IMR-90 (cell line): Measurements from ENCODE around the gene MRPL3. TPM values are rescaled to one million over a fixed set of nuclear protein-coding genes. Genes with fewer than 3 reads are reported as not detected.

Experiments used
- ATAC-seq: fragments of 200-7000 bp; cut with Tn5 transposase; 2 replicates; pipeline ENCODE4 v1.9.1; 2020; ENCODE audit warnings: low read depth, mild to moderate bottlenecking, moderate library complexity
- BruUV-seq: library from RNA; stranded (reverse); fragments of 400-500 nt; replicated peaks from 2 replicates; lab custom pipeline; 2021; lab: Mats Ljungman, UMichigan
- CTCF ChIA-PET: fragments of 300-600 bp; formaldehyde crosslinking; extraction: SDS; loops from one replicate; lab custom pipeline; 2021; ENCODE audit warnings: antibody characterized with exemption; lab: Yijun Ruan, JAX
- POLR2A ChIA-PET: fragments of 300-600 bp; sonication (Branson Sonifier 250); formaldehyde crosslinking; loops from one replicate; lab custom pipeline; 2022; ENCODE audit warnings: antibody characterized with exemption; ENCODE audit not compliant: unreplicated experiment; lab: Charles Lee
- DNase-seq: peaks from one replicate; pipeline ENCODE4 v3.0.0; 2013
- H2AFZ ChIP-seq: replicated peaks from 2 replicates; pipeline ENCODE3; 2013; ENCODE audit warnings: low read length, mild to moderate bottlenecking; ENCODE audit not compliant: poor library complexity
- H2AK5ac ChIP-seq: 2 replicates; pipeline ENCODE4 v1.6.1; 2013; ENCODE audit warnings: low read depth, low read length, inconsistent platforms
- H2AK9ac ChIP-seq: replicated peaks from 2 replicates; pipeline ENCODE3; 2013; ENCODE audit warnings: mild to moderate bottlenecking, low read depth, low read length, moderate library complexity; ENCODE audit not compliant: poor library complexity
- H2BK120ac ChIP-seq: 2 replicates; pipeline ENCODE4 v1.6.1; 2013; ENCODE audit warnings: low read depth, low read length, inconsistent platforms
- H2BK15ac ChIP-seq: 3 replicates; pipeline ENCODE4 v1.6.1; 2013; ENCODE audit warnings: low read depth, low read length, inconsistent platforms
- H2BK20ac ChIP-seq: 2 replicates; pipeline ENCODE4 v1.6.1; 2013; ENCODE audit warnings: low read depth, mild to moderate bottlenecking, inconsistent platforms, low read length, moderate library complexity
- H2BK5ac ChIP-seq: 2 replicates; pipeline ENCODE4 v1.6.1; 2013; ENCODE audit warnings: mild to moderate bottlenecking, low read depth, low read length, inconsistent platforms; ENCODE audit not compliant: poor library complexity, severe bottlenecking
- H3K14ac ChIP-seq: replicated peaks from 2 replicates; pipeline ENCODE4 v1.6.1; 2013; ENCODE audit warnings: low read depth, low read length, inconsistent platforms
- H3K18ac ChIP-seq: 2 replicates; pipeline ENCODE4 v1.6.1; 2013; ENCODE audit warnings: low read depth, low read length, control low read depth
- H3K23ac ChIP-seq: 2 replicates; pipeline ENCODE4 v1.6.1; 2013; ENCODE audit warnings: low read depth, low read length, inconsistent platforms
- H3K27ac ChIP-seq: 2 replicates; pipeline ENCODE4 v1.5.1; 2013; ENCODE audit warnings: mild to moderate bottlenecking, control low read depth, low read length; ENCODE audit not compliant: insufficient read depth
- H3K27me3 ChIP-seq: 2 replicates; pipeline ENCODE4 v1.6.1; 2013; ENCODE audit warnings: low read length; ENCODE audit not compliant: control insufficient read depth, insufficient read depth
- H3K36me3 ChIP-seq: 2 replicates; pipeline ENCODE4 v1.6.1; 2013; ENCODE audit warnings: low read length, mixed read lengths; ENCODE audit not compliant: control insufficient read depth, insufficient read depth
- H3K4ac ChIP-seq: 2 replicates; pipeline ENCODE4 v1.6.1; 2013; ENCODE audit warnings: low read depth, low read length, inconsistent platforms
- H3K4me1 ChIP-seq: 2 replicates; pipeline ENCODE4 v1.6.1; 2013; ENCODE audit warnings: low read length, mixed read lengths; ENCODE audit not compliant: control insufficient read depth, insufficient read depth
- H3K4me2 ChIP-seq: 2 replicates; pipeline ENCODE4 v1.6.1; 2013; ENCODE audit warnings: low read depth, mild to moderate bottlenecking, control low read depth, low read length, moderate library complexity
- H3K4me3 ChIP-seq: 2 replicates; pipeline ENCODE4 v1.5.1; 2013; ENCODE audit warnings: low read depth, mild to moderate bottlenecking, control low read depth, low read length, moderate library complexity; ENCODE audit not compliant: insufficient read depth
- H3K56ac ChIP-seq: 2 replicates; pipeline ENCODE4 v1.6.1; 2013; ENCODE audit warnings: low read length, inconsistent platforms; ENCODE audit not compliant: insufficient read depth; ENCODE audit errors: extremely low read depth
- H3K79me1 ChIP-seq, 2 experiments: 2 replicates each; pipeline ENCODE4 v1.6.1; 2013; ENCODE audit warnings: low read length in 2 of 2, inconsistent platforms in 1 of 2, low read depth in 1 of 2
- H3K9ac ChIP-seq: 2 replicates; pipeline ENCODE4 v1.6.1; 2013; ENCODE audit warnings: low read depth, low read length, control low read depth
- H3K9me1 ChIP-seq: 2 replicates; pipeline ENCODE4 v1.6.1; 2013; ENCODE audit warnings: low read length, inconsistent platforms; ENCODE audit not compliant: insufficient read depth
- H3K9me3 ChIP-seq: 2 replicates; pipeline ENCODE4 v1.6.1; 2013; ENCODE audit warnings: low read length; ENCODE audit not compliant: control insufficient read depth, insufficient read depth
- H4K20me1 ChIP-seq: 2 replicates; pipeline ENCODE4 v1.6.1; 2013; ENCODE audit warnings: low read length, inconsistent platforms; ENCODE audit not compliant: insufficient read depth
- H4K5ac ChIP-seq: 2 replicates; pipeline ENCODE4 v1.6.1; 2013; ENCODE audit warnings: mild to moderate bottlenecking, low read depth, low read length, control low read depth
- H4K8ac ChIP-seq, 2 experiments: 2 replicates each; pipeline ENCODE4 v1.6.1; 2013; ENCODE audit warnings: low read depth in 2 of 2, low read length in 2 of 2, control low read depth in 1 of 2, inconsistent platforms in 1 of 2
- H4K91ac ChIP-seq: 2 replicates; pipeline ENCODE4 v1.6.1; 2013; ENCODE audit warnings: low read depth, low read length, inconsistent platforms; ENCODE audit not compliant: insufficient read depth
- BHLHE40 ChIP-seq: fragments of 150-350 bp; IDR thresholded peaks from 2 replicates; pipeline ENCODE4 v1.6.1; 2016; ENCODE audit warnings: mild to moderate bottlenecking, low read depth, low read length
- CEBPB ChIP-seq: IDR thresholded peaks from 2 replicates; pipeline ENCODE4 v1.6.1; 2012; ENCODE audit warnings: low read depth, low read length, improper control_type of control experiment
- CHD1 ChIP-seq: IDR thresholded peaks from 2 replicates; pipeline ENCODE4 v1.6.1; 2012; ENCODE audit warnings: low read depth, low read length, improper control_type of control experiment
- FOS ChIP-seq: fragments of 150-350 bp; IDR thresholded peaks from 2 replicates; pipeline ENCODE4 v1.6.1; 2016; ENCODE audit warnings: low read depth, low read length
- MAFK ChIP-seq: IDR thresholded peaks from 2 replicates; pipeline ENCODE4 v1.6.1; 2012; ENCODE audit warnings: low read depth, low read length, improper control_type of control experiment
- MAZ ChIP-seq: IDR thresholded peaks from 2 replicates; pipeline ENCODE4 v1.6.1; 2012; ENCODE audit warnings: low read depth, mild to moderate bottlenecking, low read length, improper control_type of control experiment, moderate library complexity, borderline replicate concordance
- MXI1 ChIP-seq: IDR thresholded peaks from 2 replicates; pipeline ENCODE4 v1.6.1; 2012; ENCODE audit warnings: low read depth, mild to moderate bottlenecking, low read length, moderate library complexity, borderline replicate concordance
- NFE2L2 ChIP-seq: fragments of 150-350 bp; IDR thresholded peaks from 2 replicates; pipeline ENCODE4 v1.6.1; 2016; ENCODE audit warnings: low read depth, mild to moderate bottlenecking, low read length
- POLR2A ChIP-seq: IDR thresholded peaks from 2 replicates; pipeline ENCODE4 v1.6.1; 2012; ENCODE audit warnings: mild to moderate bottlenecking, low read depth, low read length
- RAD21 ChIP-seq: IDR thresholded peaks from 2 replicates; pipeline ENCODE4 v1.6.1; 2012; ENCODE audit warnings: low read length, improper control_type of control experiment
- RCOR1 ChIP-seq: IDR thresholded peaks from 2 replicates; pipeline ENCODE4 v1.6.1; 2012; ENCODE audit warnings: mild to moderate bottlenecking, low read length, improper control_type of control experiment; ENCODE audit not compliant: insufficient replicate concordance
- RFX5 ChIP-seq: IDR thresholded peaks from 2 replicates; pipeline ENCODE4 v1.8.0; 2012; ENCODE audit warnings: low read depth, mild to moderate bottlenecking, low read length, moderate library complexity
- SMC3 ChIP-seq: fragments of 150-350 bp; IDR thresholded peaks from 2 replicates; pipeline ENCODE4 v1.6.1; 2016; ENCODE audit warnings: low read depth, mild to moderate bottlenecking, antibody characterized with exemption, low read length, moderate library complexity
- WGBS, 2 experiments: methylation state at CpG; one replicate each; pipeline versions ENCODE4 v1.1.5 to v1.1.7; 2013; ENCODE audit warnings: missing lambda C conversion rate in 2 of 2; ENCODE audit not compliant: insufficient read length in 1 of 2; ENCODE audit errors: extremely low coverage in 2 of 2; 5-methylcytosine and 5-hydroxymethylcytosine counted together
- dilution Hi-C: fragments of 300-500 bp; cut with HindIII; formaldehyde crosslinking; loops from one replicate; pipeline ENCODE4 v1.14.3; 2018; ENCODE audit warnings: low sequenced_read_pairs; ENCODE audit not compliant: unreplicated experiment
- in situ Hi-C: fragments of 300-500 bp; cut with MboI; formaldehyde crosslinking; loops from 3 replicates; pipeline ENCODE4 v1.14.3; 2019; ENCODE audit warnings: low sequenced_read_pairs, inconsistent platforms, mixed read lengths
- intact Hi-C: fragments of 100-400 bp; cut with micrococcal nuclease; formaldehyde crosslinking; loops from 2 replicates; pipeline ENCODE4 v1.10.0; 2022
- polyA plus RNA-seq, 3 experiments: library from polyadenylated mRNA; depleted of rRNA; stranded (reverse); fragments of >200 nt; gene quantifications; 2 replicates each; pipeline ENCODE4 v1.2.3, GENCODE V29; 2012; ENCODE audit warnings: low replicate concordance in 1 of 3
- total RNA-seq: library from RNA; depleted of rRNA; stranded (reverse); fragments of >200 nt; gene quantifications from 2 replicates; pipeline ENCODE4 v1.2.3, GENCODE V29; 2012
- TF ChIP-seq, protein P1 (sequence below): fragments of 150-350 bp; IDR thresholded peaks from 2 replicates; pipeline ENCODE4 v1.6.1; 2017; ENCODE audit warnings: mild to moderate bottlenecking, antibody characterized with exemption, low read length, low read depth
- TF ChIP-seq, protein P2 (sequence below): conservative IDR thresholded peaks from 2 replicates; pipeline ENCODE4 v1.5.1; 2012; ENCODE audit warnings: mild to moderate bottlenecking, low read depth, low read length, improper control_type of control experiment
- TF ChIP-seq, protein P3 (sequence below): fragments of 150-350 bp; IDR thresholded peaks from 2 replicates; pipeline ENCODE4 v1.6.1; 2016; ENCODE audit warnings: low read depth, mild to moderate bottlenecking, low read length, moderate library complexity, borderline replicate concordance

The MRPL3 gene
- total and polyA plus RNA-seq, 2 of the 4 experiments (the other 2 are of a cell fraction): 107 to 206 TPM

DNA sequence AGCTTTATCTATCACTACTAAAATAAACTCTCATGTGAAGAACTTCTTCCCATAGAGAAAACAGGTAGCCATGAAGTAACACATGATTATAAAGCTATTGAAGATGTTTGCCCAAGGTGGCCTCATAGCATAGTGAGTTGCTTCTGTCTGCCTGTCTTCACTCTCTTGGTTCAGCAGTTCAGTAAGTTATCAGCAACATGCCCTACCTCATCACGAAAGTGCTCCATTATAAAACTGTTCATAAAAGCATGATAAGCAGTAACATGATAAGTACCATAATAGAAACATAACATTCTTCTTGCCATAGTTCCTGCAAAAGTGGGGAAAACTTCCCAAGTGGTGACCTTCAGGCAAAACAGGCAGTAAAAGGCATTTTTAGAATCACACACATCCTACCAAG, 45.6 kb downstream of the MRPL3 start:
- no peaks in the 10 kb centered on the region for H3K4me1 ChIP-seq
- no peak overlapping the region for H3K14ac ChIP-seq
- no CpG with 5 or more reads among the region's 1 CpG for WGBS, 2 experiments
- H3K9me3 ChIP-seq: no peaks in the 10 kb centered on the region
- H3K79me1 ChIP-seq: no peaks in the 10 kb centered on the region
- no peak overlapping the region for H3K4ac ChIP-seq
- H3K4me3 ChIP-seq: no peak overlapping the region
- intact Hi-C loops: no loop called here
- no peak overlapping the region for H2BK5ac ChIP-seq
- no peak overlapping the region for H2BK15ac ChIP-seq
- no peak overlapping the region for H2AK9ac ChIP-seq
- ATAC-seq (no peak), DNase-seq (no peak)
- H2BK20ac ChIP-seq: no peak overlapping the region
- BruUV-seq: no TSS peak
- H4K5ac ChIP-seq: no peak overlapping the region
- H4K20me1 ChIP-seq: no peaks in the 10 kb centered on the region
- H3K4me2 ChIP-seq: no peak overlapping the region
- POLR2A ChIA-PET: no interaction called here
- no peak overlapping the region for H3K56ac ChIP-seq
- dilution Hi-C loops: no loop called here
- no peak overlapping the region for H2BK120ac ChIP-seq
- H2AFZ ChIP-seq: no peak overlapping the region
- TF ChIP-seq RCOR1: no peak
- no peak for TF ChIP-seq CHD1
- TF ChIP-seq, protein P1, sequence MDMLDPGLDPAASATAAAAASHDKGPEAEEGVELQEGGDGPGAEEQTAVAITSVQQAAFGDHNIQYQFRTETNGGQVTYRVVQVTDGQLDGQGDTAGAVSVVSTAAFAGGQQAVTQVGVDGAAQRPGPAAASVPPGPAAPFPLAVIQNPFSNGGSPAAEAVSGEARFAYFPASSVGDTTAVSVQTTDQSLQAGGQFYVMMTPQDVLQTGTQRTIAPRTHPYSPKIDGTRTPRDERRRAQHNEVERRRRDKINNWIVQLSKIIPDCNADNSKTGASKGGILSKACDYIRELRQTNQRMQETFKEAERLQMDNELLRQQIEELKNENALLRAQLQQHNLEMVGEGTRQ: no peak
- no peak for TF ChIP-seq FOS
- TF ChIP-seq NFE2L2: no peak
- no peak for TF ChIP-seq MXI1
- no peak for TF ChIP-seq SMC3
- TF ChIP-seq, protein P2, sequence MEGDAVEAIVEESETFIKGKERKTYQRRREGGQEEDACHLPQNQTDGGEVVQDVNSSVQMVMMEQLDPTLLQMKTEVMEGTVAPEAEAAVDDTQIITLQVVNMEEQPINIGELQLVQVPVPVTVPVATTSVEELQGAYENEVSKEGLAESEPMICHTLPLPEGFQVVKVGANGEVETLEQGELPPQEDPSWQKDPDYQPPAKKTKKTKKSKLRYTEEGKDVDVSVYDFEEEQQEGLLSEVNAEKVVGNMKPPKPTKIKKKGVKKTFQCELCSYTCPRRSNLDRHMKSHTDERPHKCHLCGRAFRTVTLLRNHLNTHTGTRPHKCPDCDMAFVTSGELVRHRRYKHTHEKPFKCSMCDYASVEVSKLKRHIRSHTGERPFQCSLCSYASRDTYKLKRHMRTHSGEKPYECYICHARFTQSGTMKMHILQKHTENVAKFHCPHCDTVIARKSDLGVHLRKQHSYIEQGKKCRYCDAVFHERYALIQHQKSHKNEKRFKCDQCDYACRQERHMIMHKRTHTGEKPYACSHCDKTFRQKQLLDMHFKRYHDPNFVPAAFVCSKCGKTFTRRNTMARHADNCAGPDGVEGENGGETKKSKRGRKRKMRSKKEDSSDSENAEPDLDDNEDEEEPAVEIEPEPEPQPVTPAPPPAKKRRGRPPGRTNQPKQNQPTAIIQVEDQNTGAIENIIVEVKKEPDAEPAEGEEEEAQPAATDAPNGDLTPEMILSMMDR: no peak
- no peak for TF ChIP-seq CEBPB
- TF ChIP-seq RFX5: no peak
- TF ChIP-seq RAD21: no peak
- TF ChIP-seq BHLHE40: no peak
- no peak for TF ChIP-seq MAZ
- no peak for TF ChIP-seq MAFK
- TF ChIP-seq, protein P3, sequence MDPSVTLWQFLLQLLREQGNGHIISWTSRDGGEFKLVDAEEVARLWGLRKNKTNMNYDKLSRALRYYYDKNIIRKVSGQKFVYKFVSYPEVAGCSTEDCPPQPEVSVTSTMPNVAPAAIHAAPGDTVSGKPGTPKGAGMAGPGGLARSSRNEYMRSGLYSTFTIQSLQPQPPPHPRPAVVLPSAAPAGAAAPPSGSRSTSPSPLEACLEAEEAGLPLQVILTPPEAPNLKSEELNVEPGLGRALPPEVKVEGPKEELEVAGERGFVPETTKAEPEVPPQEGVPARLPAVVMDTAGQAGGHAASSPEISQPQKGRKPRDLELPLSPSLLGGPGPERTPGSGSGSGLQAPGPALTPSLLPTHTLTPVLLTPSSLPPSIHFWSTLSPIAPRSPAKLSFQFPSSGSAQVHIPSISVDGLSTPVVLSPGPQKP: no peak
- TF ChIP-seq POLR2A: no peak
- no peak overlapping the region for H2AK5ac ChIP-seq
- H3K23ac ChIP-seq: no peak overlapping the region
- no peak overlapping the region for H4K91ac ChIP-seq
- peaks cover 4% of the 10 kb centered on the region for H3K36me3 ChIP-seq
- H3K9ac ChIP-seq: no peak overlapping the region
- H3K27me3 ChIP-seq: no peaks in the 10 kb centered on the region
- H3K18ac ChIP-seq: no peak overlapping the region
- in situ Hi-C loops: no loop called here
- H3K9me1 ChIP-seq: no peaks in the 10 kb centered on the region
- CTCF ChIA-PET: no interaction called here
- no peak overlapping the region for H4K8ac ChIP-seq
- no peak overlapping the region for H3K27ac ChIP-seq
